ENCODE measurements around the gene ASAP2.
"Not testable (repeated sequence)": the region's sequence is repeated elsewhere in the genome, so short reads cannot be mapped to it uniquely, and the experiment has no call there.

ASAP2 gene

DNA sequence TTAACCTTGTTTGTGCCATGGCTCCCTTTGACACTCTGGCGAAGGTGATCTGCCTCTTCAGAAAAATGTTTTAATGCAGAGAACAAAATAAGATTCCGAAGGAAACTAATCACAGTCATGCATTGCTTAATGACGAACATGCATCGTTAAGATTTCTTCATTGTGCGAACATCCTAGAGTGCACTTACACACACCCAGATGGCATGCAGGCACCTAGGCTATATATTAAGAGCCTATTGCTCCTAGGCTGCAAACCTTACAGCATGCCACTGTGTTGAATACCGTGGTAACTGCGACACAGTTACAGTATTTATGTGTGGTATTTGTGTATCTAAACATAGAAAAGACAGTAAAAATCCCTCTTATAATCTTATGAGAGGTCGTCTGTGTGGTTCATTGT is 8.3 kb downstream of the ASAP2 start:
- Histone ChIP-seq H3K4me3 (replicated peaks; ENCODE audit: insufficient read depth, low read length) (no peak overlapping the region), H3K27me3 (ENCODE audit: insufficient read depth, poor library complexity, severe bottlenecking) (peaks cover 2% of the 10 kb centered on the region), H3K27ac (replicated peaks) (no peak overlapping the region)
- no peak for TF ChIP-seq GABPA (IDR thresholded peaks at IDR 0.05; ENCODE audit: low read depth)
- TF ChIP-seq POLR2AphosphoS5 (IDR thresholded peaks at IDR 0.05; ENCODE audit: low read depth), result no peak
- no peak for TF ChIP-seq SPI1 (IDR thresholded peaks at IDR 0.05; ENCODE audit: borderline replicate concordance, low read depth)
- no peak for TF ChIP-seq REST (IDR thresholded peaks at IDR 0.05; ENCODE audit: insufficient replicate concordance, low read depth)
- no peak for TF ChIP-seq CTCF (IDR thresholded peaks at IDR 0.05; ENCODE audit: insufficient read depth, low read length)
- no peak for DNase-seq (ENCODE audit: low read depth in 1 of 2, low spot score in 1 of 2)

GRCh38 chr2:9215680-9216079 is 9.1 kb downstream of the ASAP2 start:
- no peak for DNase-seq (ENCODE audit: low read depth in 1 of 2, low spot score in 1 of 2)

GRCh38 chr2:9216143-9216542 is 9.5 kb downstream of the ASAP2 start:
- H3K4me3 ChIP-seq (replicated peaks; ENCODE audit: insufficient read depth, low read length); H3K27me3 ChIP-seq (ENCODE audit: insufficient read depth, poor library complexity, severe bottlenecking); H3K27ac ChIP-seq (replicated peaks); DNase-seq (ENCODE audit: low read depth in 1 of 2, low spot score in 1 of 2): not testable (repeated sequence)

More at GRCh38 chr2:9215680-9216079, 9.1 kb downstream of the ASAP2 start:
- H3K27me3 ChIP-seq (ENCODE audit: insufficient read depth, poor library complexity, severe bottlenecking), result peaks cover 2% of the 10 kb centered on the region
- no peak for TF ChIP-seq POLR2AphosphoS5 (IDR thresholded peaks at IDR 0.05; ENCODE audit: low read depth)
- no peak for TF ChIP-seq GABPA (IDR thresholded peaks at IDR 0.05; ENCODE audit: low read depth)
- no peak for TF ChIP-seq SPI1 (IDR thresholded peaks at IDR 0.05; ENCODE audit: borderline replicate concordance, low read depth)
- no peak for TF ChIP-seq REST (IDR thresholded peaks at IDR 0.05; ENCODE audit: insufficient replicate concordance, low read depth)
- no peak for TF ChIP-seq CTCF (IDR thresholded peaks at IDR 0.05; ENCODE audit: insufficient read depth, low read length)
- no peak overlapping the region for H3K27ac ChIP-seq (replicated peaks)
- no peak overlapping the region for H3K4me3 ChIP-seq (replicated peaks; ENCODE audit: insufficient read depth, low read length)

DNA sequence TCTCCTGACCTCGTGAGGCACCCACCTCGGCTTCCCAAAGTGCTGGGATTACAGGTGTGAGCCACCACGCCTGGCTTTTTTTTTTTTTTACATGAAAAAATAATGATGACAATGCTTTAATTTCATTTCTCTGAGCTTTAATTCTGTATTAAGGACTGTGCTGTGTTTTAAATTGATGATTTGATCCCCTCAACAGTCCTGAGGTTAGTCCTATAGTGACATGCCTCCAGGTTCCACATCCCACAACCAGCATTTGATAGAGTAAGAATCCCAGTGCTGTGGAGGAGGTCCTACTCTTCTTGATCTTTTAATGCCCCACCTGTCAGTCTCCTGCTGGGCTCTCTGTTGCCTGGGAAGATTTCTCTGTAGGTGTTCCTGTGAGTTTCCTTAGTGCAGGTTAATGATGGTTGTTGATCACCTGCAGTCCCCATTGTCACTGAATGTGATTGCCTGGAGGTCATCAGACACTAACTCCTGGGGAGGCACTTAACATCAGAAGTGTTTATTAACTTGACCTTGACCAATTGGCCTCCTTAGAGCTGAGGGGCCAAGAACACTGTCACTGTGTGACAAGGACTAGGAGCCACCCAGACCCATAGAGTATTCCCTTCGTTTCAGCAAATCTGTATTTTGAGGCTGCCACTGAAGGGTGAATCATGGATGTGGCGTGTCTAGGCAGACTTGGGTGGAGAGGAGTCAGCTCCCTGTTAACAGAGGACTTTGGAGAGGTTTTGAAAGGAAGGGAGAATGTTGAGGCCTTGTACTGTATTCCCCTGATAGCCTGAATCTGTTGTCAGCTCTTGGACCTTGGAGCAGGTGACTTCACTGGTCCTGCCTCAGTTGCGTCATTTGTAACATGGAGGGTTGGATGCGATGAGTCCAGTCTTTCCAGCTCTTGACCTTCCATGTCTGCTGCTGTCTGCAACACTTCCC is 11.5 kb downstream of the ASAP2 start:
- DNase-seq (ENCODE audit: low read depth in 1 of 2, low spot score in 1 of 2), result no peak
- Histone ChIP-seq H3K4me3 (replicated peaks; ENCODE audit: insufficient read depth, low read length) (no peak overlapping the region), H3K27me3 (ENCODE audit: insufficient read depth, poor library complexity, severe bottlenecking) (no peaks in the 10 kb centered on the region), H3K27ac (replicated peaks) (no peak overlapping the region)
- TF ChIP-seq SPI1 (IDR thresholded peaks at IDR 0.05; ENCODE audit: borderline replicate concordance, low read depth) (no peak), CTCF (IDR thresholded peaks at IDR 0.05; ENCODE audit: insufficient read depth, low read length) (no peak), POLR2AphosphoS5 (IDR thresholded peaks at IDR 0.05; ENCODE audit: low read depth) (no peak), GABPA (IDR thresholded peaks at IDR 0.05; ENCODE audit: low read depth) (no peak), REST (IDR thresholded peaks at IDR 0.05; ENCODE audit: insufficient replicate concordance, low read depth) (no peak)
